Liver (tissue), 3 donors: Measurements from ENCODE around the gene CMTM4.

Experiments
- CTCF ChIP-seq: fragments of 150-350 bp; IDR thresholded peaks from 2 replicates; pipeline ENCODE4 v1.5.1; 2017; ENCODE audit warnings: improper control_type of control experiment, low read depth, low read length; ENCODE audit not compliant: missing input control
- EGR1 ChIP-seq, 2 donors: IDR thresholded peaks; 2 replicates each; pipeline ENCODE4 v1.6.1; 2016 to 2018; ENCODE audit warnings: antibody characterized with exemption in 2 of 2, low read depth in 2 of 2
- HNF4A ChIP-seq, 2 donors: conservative IDR thresholded peaks; 2 replicates each; pipeline ENCODE4 v1.6.1; 2016; ENCODE audit warnings: antibody characterized with exemption in 2 of 2, mild to moderate bottlenecking in 2 of 2
- RAD21 ChIP-seq, 2 donors: IDR thresholded peaks; 2 replicates each; pipeline ENCODE4 v1.6.1; 2016; ENCODE audit warnings: antibody characterized with exemption in 2 of 2, mild to moderate bottlenecking in 2 of 2
- REST ChIP-seq: IDR thresholded peaks from 2 replicates; pipeline ENCODE4 v1.6.1; 2016; ENCODE audit warnings: antibody characterized with exemption, mild to moderate bottlenecking
- RXRA ChIP-seq, 2 donors: IDR thresholded peaks; 2 replicates each; pipeline ENCODE4 v1.6.1; 2017 to 2018; ENCODE audit warnings: antibody characterized with exemption in 2 of 2, mild to moderate bottlenecking in 1 of 2
- TAF1 ChIP-seq: conservative IDR thresholded peaks from 2 replicates; pipeline ENCODE4 v1.6.1; 2016; ENCODE audit warnings: antibody characterized with exemption, mild to moderate bottlenecking
- donor health status: healthy.
- donor health status: healthy.

DNA sequence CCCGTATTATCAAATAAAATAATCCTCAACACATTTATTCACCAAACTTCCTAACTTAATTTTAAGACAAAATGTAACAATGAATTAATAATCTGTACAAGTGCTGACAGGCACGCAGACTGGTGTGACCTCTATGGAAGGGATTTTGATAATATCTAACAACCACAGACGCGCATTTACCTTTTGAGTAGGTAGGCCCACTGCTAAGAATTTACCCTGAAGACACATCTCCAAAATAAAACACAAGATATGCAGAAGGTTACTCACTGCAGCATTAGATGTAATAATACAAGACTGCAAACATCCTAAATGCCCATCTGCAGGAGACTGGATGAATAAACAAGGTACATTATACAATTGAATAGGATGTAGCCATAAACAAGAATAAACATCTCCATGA, 22.7 kb upstream of the CMTM4 start:
- no peak for TF ChIP-seq HNF4A (conservative IDR thresholded peaks at IDR 0.05)
- no peak for TF ChIP-seq CTCF
- TF ChIP-seq REST = no peak
- TF ChIP-seq RXRA (IDR thresholded peaks at IDR 0.05) = no peak
- TF ChIP-seq RAD21 (IDR thresholded peaks at IDR 0.05) = no peak
- no peak for TF ChIP-seq TAF1
- no peak for TF ChIP-seq EGR1 (IDR thresholded peaks at IDR 0.05; ENCODE audit: low read depth in 2 of 2)
